ENCODE results near the gene TIMM22.

TIMM22 gene

DNA sequence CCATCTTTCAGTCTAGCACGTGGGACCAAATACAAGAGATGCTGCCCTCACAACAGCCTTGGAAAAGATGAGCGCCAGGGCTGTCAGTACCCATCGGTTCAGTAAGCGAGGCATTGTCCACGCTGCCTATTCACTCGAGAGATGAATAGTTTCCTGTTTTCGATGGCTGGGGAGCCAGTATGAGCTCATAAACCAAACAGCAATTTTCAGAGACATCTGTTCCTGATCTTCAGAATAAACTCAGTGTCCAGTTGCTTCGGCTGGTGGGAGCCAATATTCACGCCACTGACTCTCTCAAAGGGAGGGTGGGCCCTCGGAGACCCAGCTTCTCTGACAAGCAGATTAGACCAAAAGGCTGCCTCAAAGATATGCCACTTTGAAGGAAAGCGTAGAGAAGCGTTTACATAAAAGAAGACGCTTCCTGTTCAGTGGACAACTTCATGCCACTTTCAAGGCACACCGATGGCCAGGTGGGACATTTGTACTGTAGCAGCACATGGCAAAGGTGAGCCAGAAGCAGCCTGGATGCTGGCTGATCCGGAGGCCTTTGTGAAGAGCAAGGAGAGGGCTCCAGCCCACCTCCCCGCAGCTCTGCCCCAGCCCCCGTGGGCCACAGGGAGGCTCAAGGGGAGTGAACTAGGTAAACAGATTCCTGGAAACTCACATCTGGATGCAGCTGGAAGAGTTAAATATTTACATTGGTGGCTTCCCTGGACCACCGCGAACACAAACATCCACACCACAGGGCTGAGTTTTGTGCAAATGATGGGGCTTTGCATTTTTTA lies 6.0 kb downstream of the TIMM22 start:
- DNase-seq, result no peak

DNA sequence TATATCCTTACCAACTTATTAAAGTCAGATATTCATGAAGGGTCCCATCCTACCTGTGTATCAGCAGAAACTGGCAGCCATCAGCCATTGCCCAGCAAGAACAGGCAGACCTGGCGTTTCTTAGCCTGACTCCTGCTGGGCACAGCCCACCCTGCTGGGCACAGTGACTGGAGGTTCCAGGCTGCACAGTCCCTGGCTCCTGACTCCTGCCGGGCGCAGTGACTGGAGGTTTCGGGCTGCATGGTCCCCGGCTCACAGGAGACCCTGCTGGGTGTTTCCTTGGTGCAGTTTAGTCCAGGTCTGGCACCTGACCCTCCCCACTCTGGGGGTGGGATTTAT lies 6.7 kb downstream of the TIMM22 start:
- no peak for DNase-seq

DNA sequence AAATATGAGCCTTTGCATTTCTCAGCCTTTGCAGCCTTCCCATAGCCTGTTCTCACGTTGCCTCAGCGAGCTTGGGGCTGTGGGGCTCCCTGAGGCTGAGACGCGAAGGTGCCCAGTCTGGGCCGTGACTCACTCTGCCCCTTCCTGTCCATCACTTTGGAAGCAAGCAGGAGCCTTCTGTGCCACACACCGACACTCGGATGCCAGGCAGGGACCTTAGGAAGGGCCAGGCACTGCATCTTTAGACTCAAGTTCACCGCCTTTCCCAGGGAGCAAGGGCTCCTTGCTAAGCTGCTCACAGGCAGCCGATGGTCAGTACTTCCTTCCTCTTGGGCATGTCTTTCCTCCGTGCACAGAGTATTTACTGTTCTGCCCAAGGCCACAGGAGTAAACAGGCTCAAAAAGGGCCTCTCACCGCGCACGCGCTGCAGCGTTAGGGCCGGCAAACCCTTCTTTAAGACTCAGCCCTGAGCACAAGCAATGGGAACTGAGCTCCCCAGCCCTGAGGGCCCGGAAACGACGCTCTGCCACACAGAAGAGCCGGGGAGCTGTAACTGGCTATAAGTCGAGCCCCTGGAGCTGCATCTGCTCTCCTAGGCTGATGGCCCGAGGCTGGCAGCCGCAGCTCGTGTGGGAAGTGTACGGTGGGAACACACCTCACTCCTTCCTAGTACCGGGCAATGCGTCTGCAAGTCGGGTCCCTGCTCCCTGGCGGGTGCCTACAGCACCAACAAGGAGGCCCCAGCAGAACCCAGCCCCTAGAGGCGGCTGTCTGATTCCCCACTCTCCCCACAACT lies 7.2 kb downstream of the TIMM22 start:
- no peak for DNase-seq

DNA sequence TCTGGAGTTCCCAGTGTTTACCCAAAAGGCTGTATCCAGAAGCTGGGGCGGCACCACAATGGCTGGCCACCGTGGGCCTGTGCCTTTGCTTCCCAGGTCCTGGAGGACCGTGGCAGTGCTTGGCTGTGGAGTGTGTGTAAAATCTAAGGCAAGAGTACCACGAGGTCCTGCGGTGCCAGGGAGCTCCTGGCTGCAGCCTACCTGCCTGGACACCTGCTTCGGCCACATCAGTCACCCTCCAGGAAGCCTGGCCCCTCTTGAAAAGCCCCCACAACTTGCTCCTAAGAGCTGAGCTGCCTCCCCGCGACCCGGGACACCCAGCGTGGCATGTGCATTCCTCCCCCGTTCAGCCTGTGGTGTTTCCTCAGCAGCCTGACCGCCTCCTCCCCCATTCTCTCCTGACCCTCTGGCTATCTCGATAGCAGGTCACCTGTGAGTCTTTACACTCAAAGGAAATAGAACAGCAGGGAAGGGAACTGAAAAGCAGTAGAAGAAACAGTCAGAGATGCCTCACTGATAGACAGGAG lies 7.9 kb downstream of the TIMM22 start:
- no peak for DNase-seq

DNA sequence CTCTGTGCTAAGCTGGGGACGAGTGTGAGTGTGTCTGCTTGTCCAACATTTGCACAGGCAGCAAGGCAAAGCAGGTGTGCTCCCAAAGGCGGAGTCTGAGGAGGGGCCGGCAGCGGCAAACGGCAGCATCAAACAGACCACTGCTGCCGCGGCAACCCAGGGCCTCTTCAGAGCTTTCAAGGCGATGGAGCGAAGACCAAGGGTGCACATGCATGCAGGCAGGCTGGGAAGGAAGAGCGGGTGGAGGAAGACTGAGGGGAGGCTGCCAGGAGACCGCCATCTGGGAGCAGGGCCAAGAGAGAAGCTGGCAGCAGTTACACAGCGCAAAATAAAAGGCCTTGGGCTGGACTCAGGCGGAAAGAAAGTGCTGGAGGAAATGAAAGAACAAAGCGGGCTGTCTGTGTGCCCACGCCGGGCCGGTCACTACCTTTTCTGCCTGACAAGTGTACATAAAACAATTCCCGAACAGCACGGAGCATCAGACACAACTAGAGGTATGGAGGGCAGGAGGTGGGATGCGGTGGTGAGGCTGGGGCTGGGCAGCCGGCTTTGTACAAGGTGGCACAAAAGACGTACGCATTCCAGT lies 8.5 kb downstream of the TIMM22 start:
- DNase-seq, result no peak

DNA sequence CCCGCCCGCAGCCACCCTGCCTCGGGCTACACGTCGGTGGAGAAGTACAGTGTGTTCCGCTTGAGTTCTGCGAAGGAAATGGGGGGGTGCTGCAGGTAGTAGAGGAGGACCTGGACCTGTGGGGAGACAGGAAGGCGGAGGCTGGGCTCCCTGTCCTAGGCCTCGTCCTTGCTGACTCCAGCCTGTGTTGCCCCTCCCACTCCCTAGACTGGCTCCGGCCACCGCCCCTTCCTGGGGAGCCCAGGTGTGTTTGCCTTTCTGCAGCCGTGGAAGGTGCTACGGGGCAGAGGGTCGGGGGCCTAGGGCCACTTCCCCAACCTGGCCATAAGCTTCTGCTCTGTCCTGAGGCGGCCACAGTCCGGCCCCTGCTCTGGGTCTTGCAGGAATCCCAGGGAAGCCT lies 9.1 kb downstream of the TIMM22 start:
- no peak for DNase-seq

DNA sequence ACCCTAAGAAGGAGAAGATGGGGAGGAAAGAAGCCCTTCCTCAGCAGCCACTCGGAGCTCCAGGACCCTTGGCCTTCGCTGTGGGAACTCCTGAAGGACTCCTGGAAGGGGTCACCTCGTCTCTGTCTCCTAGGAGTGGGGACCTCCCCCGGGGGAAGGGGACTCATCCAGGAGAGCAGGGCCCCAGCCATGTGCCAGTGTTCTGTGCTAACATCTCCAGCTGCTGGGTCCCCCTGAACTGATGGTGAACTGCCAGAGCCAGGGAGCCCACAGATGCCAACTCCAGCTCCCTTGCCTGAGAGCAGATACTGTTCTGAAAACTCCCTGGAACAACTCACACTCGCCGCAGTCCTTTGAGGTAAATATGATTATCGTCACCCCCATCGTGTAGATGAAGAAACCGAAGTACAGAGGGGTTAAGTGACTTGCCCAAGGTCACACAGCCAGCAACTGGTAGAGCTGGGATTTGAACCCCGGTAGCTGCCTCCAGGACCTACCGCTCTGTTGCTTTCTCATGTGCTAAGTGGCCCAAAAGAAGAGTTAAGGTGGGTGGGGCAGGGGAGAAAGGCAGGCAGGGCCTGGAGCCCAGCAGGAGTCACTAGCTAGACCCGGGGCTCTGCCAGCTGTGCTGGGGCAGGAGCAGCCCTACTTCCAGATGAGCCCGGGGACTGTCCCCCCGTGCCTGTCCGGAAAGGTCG lies 10.5 kb downstream of the TIMM22 start:
- no peak for DNase-seq

DNA sequence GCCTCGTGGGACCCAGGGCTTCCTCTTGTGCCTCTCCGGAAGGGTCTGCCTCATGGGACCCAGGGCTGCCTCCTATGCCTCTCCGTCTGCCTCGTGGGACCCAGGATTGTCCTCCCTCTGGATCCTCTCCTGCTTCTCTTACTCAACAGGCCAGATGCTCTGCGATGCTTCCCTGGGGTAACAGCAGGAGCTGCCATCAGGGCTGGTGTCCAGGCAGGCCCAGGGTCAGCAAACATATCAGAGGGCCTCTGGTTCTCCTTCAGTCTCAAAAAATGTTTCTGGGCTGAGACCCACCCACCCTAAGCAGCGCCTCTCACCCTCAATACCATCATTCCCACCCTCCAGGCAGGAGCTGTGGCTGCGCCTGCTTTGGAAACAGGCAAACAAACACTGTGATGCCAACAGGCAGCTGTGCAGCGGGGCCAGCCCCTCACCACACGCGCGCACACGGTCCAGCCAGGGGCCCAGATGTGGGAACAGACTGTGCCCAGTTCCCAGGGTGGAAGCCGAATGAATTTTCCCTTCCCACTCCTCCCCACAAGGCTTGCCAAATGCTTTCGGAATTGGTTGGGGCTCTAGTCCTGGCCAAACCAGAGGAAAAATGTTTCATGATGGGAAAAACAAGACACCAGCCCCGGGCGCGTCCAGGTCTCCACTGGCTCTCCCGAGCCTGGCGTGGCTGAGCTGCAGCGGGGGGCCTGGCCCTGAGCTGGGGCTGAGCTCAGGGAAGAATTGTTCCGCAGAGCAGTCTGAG lies 11.3 kb downstream of the TIMM22 start:
- no peak for DNase-seq

DNA sequence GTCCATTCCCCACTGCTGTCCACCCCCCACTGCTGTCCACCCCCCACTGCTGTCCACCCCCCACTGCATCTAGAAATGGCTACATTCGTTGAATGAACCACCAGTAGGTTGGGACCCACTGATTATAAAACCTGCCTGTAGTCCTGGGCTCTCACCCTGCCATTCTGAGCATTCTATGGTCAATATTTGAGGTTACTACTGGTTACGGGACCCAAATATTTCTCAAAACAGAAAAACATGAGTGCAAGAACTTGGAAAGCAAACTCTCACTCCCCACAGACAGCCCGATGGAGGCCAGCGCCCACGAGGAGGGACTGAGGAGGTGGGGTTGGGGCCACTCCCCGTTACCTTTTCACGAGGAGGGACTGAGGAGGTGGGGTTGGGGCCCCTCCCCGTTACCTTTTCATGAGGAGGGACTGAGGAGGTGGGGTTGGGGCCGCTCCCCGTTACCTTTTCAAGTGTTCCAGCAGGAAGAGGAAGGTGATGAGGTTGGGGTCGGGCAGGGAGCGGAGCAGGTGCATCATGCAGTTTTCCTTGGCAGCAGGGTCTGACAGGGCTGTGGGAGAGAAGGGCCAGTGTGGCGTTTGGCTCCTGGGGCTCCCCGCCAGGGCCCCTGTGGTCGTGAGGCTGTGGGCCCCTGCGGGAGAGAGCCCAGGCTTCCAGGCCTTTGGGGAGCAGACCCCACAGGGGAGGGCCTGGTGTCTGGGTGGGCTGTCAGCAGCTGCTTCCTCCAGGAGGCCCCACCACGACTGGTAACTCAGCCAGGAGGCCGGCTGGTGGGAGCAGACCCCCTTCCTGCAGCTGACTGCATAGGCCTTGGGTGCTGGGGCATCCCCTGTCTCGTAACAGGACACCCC lies 12.5 kb downstream of the TIMM22 start:
- no peak for DNase-seq

DNA sequence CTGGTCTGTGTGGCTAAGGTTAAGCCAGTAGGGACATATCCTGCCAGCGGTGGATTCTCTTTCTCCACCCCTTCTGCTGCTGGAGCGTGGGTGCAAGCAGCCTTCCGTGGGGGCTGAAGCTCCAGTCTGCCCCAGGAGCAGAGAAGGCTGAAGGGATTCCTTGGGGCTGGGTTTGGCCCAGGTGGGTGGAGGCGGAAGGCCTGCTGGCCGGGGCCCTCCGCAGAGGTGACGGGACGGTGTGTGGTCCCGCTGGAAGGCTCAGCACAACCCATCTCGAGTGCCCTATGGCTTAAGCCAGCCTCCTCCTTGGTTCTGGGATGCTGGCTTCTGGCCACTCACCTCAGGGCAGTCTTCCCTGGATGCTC lies 13.1 kb downstream of the TIMM22 start:
- no peak for DNase-seq

DNA sequence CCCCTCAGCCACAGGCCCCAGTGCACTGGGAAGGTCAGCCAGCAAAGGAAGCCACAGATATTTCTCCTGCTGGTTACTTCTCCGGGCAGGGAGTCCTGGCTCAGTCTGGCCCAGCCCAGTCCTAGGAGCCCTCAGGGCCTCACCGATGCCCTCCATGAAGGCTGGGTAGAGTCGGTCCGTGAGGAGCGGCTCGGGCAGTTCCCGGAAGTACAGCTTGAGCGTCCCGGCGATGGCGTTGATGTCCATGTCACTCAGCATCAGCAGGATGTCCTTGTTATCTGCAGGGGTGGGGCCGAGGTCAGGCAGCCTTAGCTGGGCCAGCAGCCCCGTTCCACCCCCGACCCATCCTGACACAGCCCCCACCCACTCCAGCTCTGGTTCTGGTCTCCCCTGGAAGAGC lies 13.7 kb downstream of the TIMM22 start:
- no peak for DNase-seq

DNA sequence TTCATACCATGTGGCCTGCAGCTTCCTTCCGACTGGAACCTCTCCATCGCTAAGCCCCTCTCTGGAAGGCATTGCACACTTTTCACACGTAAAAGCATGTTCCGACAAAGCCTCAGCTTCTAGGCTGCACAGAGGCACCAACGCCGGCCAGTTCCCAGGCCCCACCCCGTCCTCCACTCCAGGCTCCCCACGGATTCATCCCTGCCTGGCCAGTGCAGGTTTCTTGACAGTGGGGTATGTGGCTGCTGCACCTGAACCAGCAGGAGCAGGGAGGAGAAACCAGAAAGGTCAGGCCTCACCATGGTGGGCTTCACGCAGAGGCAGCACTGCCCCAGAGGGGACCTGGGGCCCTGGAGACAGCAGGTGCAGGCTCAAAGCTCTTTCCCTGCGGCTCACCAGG lies 14.2 kb downstream of the TIMM22 start:
- no peak for DNase-seq

DNA sequence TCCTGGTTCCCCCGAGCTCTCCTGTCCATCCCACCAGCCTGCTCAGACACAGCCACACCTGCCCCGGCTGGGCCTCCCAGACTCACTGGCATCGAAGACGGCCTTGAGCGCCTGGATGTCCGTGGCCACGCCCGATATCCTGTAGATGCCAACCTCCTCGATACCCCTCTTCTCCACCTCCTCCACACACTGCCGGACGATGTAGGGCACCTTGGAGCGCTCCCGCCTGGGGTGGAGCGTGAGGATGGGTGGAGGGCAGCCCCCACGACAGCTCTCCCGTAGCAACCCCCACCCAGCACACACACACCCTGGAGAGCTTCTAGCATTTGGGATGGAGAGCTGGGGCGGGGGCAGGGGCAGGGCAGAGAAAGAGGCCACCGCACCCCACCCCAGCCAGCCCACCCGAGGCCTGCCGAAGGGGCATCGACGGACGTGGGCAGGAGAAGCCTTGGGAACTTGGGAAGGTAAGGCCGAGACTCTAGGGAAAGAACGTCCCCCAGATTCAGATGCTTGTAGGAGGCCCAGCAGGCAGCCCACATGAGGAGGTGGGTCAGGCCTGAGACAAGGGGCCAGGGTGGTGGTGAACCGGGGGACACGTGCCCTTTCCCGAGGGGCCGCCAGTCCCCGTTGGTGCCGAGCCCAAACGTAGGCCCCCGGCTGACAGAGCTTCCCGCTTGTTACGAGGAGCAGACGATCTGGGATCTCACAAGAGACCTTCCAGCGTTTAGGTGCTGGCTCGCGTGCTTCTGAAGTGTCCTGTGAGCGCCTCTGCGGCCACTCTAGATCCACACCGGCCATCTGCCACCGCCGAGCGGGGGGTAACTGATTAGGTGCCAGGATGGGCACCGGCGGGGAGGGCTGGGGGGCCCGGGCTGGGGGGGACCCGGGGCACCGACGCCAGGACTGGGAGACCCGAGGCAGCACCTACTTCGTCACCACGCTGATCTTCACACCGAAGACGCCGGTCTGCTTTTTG lies 15.1 kb downstream of the TIMM22 start:
- no peak for DNase-seq

DNA sequence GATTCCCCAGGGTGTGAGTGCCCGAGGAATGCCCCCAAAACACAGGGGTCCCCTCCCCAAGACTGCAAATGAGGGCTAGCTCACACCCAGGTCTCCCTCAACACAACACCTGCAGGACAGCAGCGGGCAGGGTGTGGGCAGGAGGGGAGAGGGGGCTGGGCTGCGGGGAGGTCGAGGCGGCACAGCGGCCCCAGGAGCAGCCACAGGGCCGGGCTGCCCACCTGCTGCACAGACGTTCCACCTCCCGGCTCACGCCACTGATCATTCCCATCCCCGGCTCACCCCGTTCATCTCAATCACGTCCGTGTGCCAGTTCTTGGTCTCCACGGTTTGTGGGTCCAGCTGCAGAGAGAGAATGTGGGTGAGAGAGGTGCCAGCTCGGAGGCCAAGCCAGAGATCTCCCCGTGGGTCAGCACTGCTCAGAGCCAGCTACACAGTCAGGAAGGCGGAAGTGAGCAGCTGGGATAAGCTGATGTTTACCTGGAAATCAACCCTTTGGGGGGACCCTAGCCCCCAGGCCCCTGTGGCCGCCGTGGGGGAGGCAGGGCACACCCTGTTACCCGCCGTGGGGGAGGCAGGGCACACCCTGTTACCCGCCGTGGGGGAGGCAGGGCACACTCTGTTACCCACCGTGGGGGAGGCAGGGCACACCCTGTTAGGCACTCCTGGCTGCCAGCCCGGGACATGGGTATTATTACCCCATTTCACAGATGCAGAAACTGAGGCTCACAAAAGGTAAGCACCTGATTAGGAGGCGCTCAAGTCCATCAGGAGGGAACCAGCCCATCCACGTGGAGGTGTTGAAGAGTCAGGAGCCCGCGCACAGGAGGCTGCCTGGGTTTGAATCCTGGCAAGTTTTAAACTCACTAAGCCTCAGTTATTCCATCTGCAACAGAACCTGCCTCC lies 16.1 kb downstream of the TIMM22 start:
- no peak for DNase-seq

DNA sequence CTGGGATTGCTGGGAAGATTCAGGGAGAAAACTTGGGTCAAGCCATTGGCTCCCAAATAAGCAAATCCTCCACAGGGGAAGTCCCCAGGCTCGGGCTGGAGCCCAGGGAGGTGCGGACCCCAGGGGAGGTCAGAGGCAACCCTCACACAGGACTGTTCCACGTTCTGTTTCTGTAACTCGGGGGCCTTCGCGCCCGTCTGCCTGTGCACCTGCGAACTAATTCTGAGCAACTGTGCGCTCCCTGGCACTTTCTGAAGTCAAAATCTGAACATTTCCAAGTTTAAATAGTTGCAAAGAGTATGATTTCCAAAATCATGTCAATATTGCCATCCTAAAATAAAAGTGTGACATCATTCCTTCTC lies 16.8 kb downstream of the TIMM22 start:
- no peak for DNase-seq

DNA sequence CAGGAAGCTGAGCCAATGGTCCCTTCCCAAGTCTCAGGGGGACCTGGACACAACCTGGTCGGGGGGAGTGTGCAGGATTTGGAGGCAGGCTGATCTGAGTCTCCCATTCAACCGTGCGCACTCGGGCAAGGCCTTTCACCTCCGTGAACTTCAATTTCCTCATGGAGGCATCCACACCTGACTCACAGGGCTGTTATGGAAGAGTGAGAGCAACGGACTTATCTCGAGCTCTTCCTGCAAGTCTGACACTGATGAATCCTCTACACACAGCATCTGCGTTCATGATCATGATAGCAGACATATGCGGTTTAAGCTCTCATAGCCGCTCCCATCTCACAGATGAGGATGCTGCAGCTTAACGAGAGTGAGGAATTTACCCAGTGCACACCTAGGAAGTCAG lies 21.6 kb downstream of the TIMM22 start:
- DNase-seq, result no peak

DNA sequence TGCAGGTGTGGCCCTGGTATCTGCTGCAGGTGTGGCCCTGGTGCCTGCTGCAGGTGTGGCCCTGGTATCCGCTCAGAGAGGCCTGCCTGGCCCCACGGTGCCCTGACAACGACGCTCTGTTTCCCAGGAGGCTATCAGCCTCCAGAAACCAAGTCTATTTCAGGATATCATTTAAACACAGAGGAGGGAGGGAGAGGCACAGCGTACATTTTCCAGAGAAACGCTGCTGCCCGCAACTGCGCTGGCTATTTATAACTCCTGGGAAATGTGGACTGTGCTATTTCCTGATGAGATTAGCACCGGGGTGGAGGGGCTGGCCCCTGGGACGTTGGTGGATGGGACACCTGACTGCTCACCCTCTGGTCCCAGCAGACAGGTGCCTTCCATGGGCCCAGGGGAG lies 22.5 kb downstream of the TIMM22 start:
- DNase-seq, result no peak

DNA sequence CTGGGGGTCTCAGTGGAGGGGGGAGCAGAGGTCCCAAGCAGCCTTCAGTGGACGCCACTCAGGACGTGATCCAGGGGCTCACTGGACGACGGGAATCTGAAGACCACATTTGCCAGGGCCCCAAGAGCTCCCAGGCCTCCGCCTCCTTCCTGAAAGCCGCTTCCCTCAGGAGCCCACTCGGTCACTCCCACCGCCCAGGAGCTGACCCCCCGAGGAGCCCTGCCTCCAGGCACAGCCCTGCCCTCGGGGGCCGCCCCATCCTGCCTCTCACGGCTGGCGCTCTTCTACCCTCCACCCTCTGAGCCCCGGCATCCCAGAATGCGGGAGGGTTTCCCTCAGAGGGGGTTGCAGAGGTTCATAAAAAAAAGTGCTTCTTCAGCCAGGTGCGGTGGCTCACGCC lies 24.2 kb downstream of the TIMM22 start:
- DNase-seq, result no peak

DNA sequence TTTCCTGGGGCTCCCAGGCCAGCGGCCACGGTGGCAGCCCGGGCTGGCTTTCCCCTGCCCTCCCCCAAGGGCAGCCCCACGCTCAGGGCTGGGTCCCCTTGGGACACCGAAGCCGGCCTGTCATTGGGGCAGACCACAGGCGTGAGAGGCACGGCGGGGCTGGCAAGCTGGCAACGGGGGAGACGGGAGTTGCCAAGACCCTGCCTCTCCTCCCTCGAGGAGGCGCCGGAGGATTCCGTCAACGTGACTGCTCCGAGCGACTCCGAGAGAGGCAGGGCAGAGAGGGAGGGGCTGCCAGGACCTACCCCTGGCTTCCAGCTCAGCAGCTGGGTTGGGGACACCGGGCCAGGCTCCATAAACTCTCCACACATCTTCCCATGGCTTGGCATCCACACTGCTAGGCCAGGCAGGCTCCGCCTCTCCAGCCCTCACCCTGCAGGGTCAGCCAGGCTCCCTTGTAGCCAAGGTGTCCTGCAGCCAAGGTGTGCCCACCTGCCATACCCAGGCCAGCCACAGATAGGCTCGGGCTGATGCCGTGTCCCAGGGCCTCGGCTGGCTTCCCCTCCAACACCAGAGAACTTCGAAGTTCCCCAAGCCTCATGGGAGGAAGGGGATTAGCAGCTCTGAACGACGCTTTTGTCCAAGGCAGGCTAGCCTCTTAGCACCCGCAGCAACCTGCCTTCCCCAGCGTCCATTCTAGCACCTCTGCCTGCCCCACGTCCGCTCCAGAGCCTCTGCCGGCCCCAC lies 25.5 kb downstream of the TIMM22 start:
- DNase-seq, result no peak

All from inflammatory macrophage treated with lipopolysaccharide for 1 hour (primary cell).